ENCODE data around the gene GLTP.
A peak's percentile ranks its signal among the peaks of the same experiment; 100 is the strongest.

GLTP gene

DNA sequence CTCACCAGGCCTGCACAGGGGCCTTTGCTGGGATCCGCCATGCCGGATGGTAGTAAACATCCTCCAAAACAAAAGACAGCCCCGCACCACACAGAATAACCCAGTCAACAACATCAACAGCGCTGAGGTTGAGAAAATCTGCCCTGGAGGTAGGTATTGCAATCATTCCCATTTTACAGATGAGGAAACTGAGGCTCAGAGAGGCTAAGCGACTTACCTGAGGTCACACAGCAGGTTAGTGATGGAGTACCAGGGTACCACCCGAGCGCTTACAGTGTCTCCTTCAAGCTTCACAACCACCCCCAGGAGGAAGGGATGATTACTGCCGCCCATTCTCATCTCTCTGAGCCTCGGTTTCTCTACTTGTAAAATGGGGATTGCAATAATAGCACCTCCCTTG lies 62.1 kb downstream of the GLTP start:
- DNase-seq: no peak

DNA sequence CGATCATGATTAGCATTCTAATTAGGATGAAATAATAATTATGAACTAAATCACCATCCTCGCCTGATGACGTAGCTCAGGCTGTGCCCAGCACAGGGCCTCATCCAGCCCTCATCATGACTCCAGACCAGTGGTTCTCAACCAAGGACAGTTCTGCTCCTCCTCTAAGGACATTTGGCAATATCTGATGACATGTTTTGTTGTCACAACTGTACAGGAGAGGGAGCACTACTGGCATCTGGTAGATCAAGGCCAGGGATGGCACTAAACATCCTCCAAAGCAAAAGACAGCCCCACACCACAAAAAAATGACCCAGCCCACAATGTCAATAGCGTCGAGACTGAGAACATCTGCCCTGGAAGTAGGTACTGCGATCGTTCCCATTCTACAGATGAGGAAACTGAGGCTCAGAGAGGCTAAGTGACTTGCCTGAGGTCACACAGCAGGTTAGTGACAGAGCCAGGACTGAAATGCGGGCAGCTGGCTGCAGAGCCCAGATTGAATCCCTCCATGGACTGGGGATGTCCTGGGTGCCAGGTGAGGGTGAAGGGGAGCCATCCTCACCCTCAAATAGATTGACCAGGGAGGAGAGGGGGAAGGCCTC lies 62.6 kb downstream of the GLTP start:
- no peak for DNase-seq

DNA sequence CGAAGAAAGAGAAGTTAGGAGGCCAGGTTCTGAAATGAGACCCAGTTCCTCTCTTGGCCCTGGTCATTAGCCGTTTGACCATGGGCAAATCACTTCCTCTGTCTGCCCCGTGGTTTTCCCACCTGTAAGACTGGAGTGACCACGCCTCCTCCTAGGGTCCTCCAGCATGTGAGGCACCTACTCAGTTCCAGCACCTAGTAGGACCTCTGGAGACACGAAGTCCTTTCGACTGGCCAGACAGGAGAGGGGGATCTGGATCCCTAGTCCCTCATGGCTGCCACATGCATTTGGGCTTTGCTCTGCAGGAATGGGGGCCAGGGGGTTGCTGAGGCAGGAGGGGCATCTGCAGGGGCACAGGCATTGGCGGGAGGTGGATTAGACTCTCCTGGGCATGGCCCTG lies 63.5 kb downstream of the GLTP start:
- no peak for DNase-seq

DNA sequence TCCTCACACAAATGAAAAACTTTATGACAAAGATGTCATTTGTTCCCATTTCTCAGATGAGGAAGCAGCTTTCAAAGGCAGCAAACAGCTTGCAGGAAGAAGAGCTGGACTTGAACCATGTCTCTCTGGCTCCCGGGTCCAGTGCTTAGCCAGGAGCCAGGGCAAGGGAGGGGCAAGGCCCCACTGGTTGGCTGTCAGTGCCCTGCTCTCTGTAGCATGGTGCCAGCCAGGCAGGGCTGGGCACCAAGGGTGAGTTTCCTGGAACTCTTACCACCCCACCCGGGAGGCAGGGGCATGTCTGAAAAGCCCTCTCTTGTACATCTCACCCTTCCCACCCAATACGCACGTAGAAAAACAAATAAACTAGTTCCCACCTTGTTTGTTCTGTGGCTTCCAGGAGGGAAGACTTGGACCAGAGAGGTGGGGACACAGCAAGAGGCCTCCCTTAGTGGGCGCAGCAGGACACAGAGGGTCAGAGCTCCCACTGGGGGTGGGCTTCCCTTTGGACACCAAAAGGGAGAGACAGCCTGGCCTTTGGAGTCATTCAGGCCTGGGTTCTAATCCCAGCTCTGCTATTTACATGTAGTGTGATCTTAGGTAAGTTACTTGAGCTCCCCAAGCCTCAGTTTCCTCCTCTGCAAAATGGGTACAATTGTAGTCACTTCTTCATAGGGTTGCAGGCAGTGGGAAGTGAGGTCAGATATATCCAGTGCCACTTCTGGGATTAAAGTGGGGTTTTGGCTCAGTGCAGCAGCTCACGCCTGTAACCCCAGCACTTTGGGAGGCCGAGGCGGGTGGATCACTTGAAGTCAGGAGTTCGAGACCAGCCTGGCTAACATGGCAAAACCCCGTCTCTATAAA lies 64.4 kb downstream of the GLTP start:
- no peak for DNase-seq

DNA sequence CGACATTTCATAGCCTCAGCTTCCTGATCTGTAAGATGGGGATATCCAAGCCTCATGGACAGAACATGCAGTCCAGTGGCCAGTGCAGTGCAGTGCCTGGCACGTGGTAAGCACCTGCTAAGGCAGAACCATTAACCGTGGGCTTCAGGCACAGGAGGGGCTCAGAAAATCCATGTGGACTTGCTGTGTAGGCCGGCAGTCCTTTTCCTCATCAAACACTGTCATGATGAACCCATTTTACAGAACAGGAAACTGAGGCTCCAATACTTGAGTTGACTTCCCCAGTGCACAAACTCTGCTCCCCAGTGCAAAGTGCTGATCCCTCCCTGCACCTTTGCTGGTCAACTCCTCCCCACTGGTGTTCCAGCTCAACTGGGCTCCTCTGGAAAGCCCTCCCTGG lies 65.1 kb downstream of the GLTP start:
- DNase-seq: no peak

DNA sequence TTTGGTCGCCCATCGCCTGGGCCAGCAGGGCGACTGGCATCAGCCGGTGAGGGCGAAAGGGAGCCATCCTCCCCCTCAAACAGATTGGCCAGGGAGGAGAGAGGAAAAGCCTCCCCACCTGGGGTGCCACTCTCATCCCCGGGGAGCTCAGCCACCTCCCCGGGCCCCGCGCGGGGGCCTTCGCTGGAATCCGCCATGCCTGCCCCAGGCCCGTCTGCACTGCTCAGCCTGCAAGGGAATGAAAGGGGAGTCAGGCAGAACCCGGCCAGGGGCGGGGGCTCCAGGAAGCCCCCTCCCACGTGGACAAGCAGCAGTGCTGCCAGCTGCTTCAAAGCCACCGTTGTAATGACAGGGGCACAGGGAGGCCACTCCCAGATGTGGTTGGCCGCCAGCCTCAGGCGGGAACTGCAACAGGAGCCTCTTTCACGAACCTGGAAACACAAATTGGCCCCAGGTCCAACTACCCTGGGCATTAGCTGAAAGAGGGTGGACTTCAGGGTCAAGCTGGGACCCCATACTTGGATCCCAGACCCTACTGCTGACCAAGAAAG lies 65.7 kb downstream of the GLTP start:
- no peak for DNase-seq

DNA sequence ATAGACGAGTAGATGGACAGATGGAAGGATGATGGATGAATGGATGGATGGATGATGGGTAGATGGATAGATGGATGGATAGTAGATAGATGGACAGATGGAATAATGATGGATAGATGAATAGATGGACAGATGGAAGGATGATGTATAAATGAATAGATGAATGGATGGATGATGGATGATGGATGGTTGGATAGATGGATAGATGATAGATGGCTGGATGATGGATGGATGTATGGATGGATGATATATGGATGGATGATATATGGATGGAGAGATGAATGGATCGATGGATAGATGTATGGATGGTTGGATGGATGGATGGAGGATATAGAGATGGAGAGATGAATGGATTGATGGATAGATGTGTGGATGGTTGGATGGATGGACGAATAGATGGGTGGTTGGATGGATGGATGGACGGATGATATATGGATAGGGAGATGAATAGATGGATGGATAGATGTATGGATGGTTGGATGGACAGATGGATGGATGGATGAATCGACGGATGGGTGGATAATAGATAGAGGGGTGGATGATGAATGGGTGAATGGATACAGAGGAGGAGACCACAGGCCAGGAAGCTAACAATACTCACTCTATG lies 66.4 kb downstream of the GLTP start:
- DNase-seq: no peak

DNA sequence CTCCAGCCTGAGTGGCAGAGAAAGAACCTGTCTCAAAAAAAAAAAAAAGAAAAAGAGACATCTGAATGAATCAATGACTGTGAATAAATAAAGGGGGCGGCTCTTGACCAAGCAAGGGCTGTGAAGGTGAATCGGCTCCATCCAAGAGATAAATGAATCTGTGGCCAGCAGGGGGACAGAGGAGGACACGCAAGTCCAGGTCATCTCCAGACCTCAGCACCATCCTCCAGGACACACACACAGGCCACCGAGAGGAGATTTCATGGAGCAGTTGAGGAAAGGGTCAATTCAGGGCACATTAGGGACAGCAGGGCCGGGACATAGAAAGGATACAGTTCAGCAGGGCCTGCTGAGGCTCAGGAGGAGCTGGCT lies 68.7 kb downstream of the GLTP start:
- DNase-seq: no peak

DNA sequence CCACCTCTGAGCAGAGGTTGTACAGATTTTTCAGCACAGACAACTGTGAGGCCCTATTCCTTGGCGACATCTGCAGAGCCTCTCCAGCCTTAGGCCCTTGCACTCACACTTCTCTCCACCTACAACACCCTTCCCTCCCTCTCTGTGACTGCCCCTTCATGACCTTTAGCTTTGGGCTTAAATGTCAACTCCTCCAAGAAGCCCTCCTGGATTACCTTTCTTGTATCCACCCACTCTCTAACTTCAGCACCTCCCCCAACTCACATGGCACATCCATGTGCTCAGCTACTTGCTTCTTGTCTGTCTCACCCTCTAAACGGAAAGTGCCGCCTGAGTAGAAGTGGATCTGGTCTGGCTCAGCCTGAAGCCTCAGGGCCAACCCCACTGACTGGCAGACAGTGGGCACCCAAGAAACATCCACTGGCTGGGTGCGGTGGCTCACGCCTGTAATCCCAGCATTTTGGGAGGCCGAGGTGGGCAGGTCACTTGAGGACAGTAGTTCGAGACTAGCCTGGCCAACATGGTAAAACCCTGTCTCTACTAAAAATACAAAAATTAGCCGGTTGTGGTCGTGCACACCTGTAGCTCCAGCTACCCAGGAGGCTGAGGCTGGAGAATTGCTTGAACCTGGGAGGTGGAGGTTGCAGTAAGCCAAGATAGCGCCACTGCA lies 69.3 kb downstream of the GLTP start:
- no peak for DNase-seq

DNA sequence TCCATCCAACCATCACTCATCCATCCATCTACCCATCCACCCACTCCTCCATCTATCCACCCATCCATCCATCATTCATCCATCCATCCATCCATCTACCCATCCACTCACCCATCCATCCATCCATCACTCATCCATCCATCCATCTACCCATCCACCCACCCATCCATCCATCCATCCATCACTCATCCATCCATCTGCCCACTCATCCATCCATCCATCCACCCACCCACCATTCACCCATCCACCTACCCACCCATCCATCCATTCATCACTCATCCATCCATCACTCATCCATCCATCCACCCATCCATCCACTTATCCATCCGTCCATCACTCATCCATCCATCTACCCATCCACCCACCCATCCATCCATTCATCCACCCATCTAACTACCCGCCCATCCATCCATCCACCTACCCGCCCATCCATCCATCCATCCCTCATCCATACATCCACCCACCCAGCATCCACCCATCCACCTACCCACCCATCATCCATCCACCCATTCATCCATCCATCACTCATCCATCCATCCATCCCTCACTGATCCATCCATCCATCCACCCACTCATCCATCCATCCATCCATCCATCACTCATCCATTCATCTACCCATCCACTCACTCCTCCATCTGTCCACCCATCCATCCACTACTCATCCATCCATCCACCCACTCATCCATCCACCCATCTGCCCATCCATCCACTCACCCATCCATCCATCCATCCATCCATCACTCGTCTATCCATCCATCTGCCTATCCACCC lies 71.3 kb downstream of the GLTP start:
- DNase-seq: no peak

DNA sequence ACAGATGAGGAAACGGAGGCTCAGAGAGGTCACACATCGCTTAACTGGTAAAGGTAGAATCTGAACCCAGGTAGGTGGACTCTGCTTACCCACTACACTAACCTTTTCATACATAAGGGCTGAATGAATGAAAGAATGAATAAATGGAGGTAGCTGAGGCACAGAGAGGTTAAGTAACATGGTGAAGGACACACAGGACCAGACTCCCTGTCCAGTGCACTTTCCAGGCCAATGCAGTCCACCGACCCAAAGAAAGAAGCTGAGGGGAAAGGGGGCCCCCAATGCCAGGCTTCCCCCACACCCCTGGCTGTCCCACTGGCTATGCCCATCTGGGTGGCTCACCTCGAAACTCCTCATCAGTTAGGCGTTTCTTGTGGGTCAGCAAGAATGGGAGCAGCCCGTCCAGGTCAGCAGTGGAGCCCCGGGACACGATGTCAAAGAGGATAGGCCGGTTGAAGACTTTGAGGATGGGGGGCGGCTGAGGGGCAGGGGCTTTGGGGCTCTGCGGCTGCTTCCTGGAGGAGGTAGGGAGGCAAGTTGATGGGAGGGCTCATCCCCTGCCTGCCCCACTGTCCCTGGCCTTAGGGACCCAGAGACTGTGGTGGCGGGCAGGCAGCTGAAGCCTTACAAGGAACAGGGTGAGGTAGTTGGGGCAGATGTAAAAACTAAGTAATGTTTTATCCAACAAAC lies 72.2 kb downstream of the GLTP start:
- no peak for DNase-seq

DNA sequence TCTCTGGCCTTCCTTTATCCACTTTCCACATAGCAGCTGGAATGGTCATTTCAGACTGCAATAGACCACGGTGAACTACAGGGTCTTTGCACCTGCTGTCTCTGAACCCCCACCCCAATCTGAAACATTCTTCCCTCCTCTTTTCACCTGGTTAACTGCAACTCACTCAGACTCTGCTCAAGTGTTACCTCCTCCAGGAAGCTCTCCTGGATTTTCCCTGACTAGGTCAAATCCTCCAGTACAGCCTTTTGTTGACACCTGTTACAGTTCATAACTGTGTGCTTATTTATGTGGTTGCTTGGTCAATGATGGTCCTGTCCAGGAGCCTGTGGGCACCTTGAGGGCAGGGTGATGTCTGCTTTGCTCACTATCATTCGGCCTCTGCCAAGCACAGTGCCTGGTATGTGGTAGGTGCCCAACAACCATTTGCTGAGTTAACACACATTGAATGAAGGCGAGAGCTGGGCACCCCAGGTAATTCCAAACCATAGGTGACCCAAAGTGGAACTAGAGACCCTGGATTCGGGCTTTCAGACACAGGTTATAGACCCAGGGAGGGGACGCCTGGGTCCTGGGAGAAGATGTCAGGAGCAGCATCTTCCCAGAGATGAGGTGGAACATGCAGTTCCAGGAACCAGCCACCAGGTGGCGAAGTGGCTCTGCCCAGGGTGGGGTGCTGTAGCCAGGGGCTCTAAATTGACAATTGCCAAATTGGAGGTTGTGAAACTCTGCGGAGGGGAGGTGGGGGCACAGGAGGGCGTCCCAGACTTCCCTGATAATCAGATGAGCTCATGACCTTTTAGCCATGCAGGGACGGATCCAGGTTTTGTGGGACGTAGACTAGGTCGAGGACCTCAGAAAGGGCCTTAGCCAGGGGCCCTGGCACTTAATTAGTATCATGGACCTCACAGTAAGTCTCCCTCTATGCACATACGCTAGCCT lies 75.2 kb downstream of the GLTP start:
- peak; percentile 78 for DNase-seq

DNA sequence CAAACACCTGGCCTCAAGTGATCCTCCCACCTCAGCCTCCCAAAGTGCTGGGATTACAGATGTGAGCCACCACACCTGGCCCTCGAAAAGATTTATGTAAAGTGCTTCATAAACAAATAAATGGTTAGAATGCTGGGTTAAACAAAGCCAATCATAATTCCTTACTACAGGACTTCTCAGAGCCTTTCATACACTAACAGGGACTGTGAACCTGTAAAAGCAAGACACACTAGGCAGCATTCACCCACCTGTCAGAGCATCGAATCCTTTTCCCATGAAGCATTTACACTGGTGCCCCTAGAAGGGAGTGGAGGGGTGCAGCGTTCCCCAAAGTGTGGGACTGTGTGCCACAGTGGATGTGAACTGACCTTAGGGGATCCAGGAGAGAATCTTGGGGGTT lies 76.7 kb downstream of the GLTP start:
- DNase-seq: no peak

DNA sequence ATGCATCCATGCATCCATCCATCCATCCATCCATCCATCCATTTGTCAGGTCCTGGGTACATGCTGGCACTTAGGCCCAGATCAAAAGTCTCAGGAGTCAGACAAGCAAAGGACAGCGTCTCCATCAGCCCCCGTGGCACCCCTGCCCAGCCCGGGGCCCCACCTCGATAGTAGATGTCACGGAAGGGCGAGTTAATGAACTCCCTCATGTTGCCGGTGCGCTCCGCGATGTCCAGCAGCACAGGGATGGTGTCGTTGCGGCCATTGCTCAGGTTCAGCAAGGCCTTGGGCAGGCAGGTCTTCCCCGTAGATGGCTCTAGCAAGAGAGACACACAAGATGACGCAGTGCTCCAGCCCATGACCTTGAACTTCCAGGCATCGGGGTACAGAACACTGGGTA lies 77.5 kb downstream of the GLTP start:
- DNase-seq: no peak

Data from activated T-cell treated with anti-CD3 and anti-CD28 coated beads, Interleukin-2, amount 50 U/mL, for 1 hour (primary cell).